Embryonic facial prominence (tissue), 1 donor: ENCODE measurements around the gene C20orf173.

Experiments used
- DNase-seq: peaks from one replicate; pipeline ENCODE4 v3.0.0-alpha.2; 2016; ENCODE audit errors: extremely low spot score

The C20orf173 gene

GRCh38 chr20:35506872-35507638 is 22.4 kb downstream of the C20orf173 start:
- DNase-seq: no peak

- no peak for DNase-seq
These were observed 23.3 kb downstream of the C20orf173 start for GRCh38 chr20:35506179-35506578.

- DNase-seq: no peak
These were observed 24.7 kb downstream of the C20orf173 start for GRCh38 chr20:35504751-35505150.

GRCh38 chr20:35503841-35504561 is 25.5 kb downstream of the C20orf173 start:
- DNase-seq: no peak

- DNase-seq: no peak
These were observed 26.2 kb downstream of the C20orf173 start for GRCh38 chr20:35503281-35503680.

GRCh38 chr20:35502352-35502751 is 27.1 kb downstream of the C20orf173 start:
- no peak for DNase-seq

- DNase-seq: no peak
These were observed 30.2 kb downstream of the C20orf173 start for GRCh38 chr20:35499271-35499670.

GRCh38 chr20:35497780-35498189 is 31.7 kb downstream of the C20orf173 start:
- DNase-seq: no peak

- DNase-seq: no peak
These were observed 32.1 kb downstream of the C20orf173 start for GRCh38 chr20:35497320-35497719.

- no peak for DNase-seq
These were observed 33.0 kb downstream of the C20orf173 start for GRCh38 chr20:35496481-35496880.

GRCh38 chr20:35492352-35492751 is 37.1 kb downstream of the C20orf173 start:
- no peak for DNase-seq

- no peak for DNase-seq
These were observed 37.6 kb downstream of the C20orf173 start for GRCh38 chr20:35491823-35492222.

- no peak for DNase-seq
These were observed 38.7 kb downstream of the C20orf173 start for GRCh38 chr20:35490736-35491181.

- no peak for DNase-seq
These were observed 39.7 kb downstream of the C20orf173 start for GRCh38 chr20:35489717-35490116.

- DNase-seq: no peak
These were observed 42.0 kb downstream of the C20orf173 start for GRCh38 chr20:35487479-35487878.

- DNase-seq: no peak
These were observed 49.7 kb downstream of the C20orf173 start for GRCh38 chr20:35479798-35480197.

- no peak for DNase-seq
These were observed 50.5 kb downstream of the C20orf173 start for GRCh38 chr20:35478804-35479472.
